Gastroesophageal sphincter (tissue), 3 donors: ENCODE measurements around the gene PIGU.
A peak's percentile ranks its signal among the peaks of the same experiment; 100 is the strongest.

Source experiments
- EP300 ChIP-seq: sonication (generic); formaldehyde crosslinking; IDR thresholded peaks from one replicate; pipeline ENCODE4 v1.6.1; 2017; ENCODE audit warnings: antibody characterized with exemption, mild to moderate bottlenecking
- POLR2A ChIP-seq, 2 donors: fragments of 450-650 bp; IDR thresholded peaks; one replicate each; pipeline ENCODE4 v1.6.1; 2017; ENCODE audit warnings: antibody characterized with exemption in 2 of 2, mild to moderate bottlenecking in 2 of 2, moderate library complexity in 1 of 2
- TF ChIP-seq, protein P1 (sequence below), 4 experiments: fragments of 200-600 bp in 2 of 4; fragments of 450-650 bp in 2 of 4; sonication (generic) in 1 of 4; IDR thresholded peaks; one replicate each; pipeline ENCODE4 v1.5.1; 2017 to 2019; ENCODE audit warnings: antibody characterized with exemption in 4 of 4, mild to moderate bottlenecking in 2 of 4, moderate library complexity in 2 of 4

GRCh38 chr20:34528921-34529297 lies 148.0 kb downstream of the PIGU start:
- TF ChIP-seq POLR2A (IDR thresholded peaks at IDR 0.05) (no peak), EP300 (no peak)
- TF ChIP-seq, protein P1, sequence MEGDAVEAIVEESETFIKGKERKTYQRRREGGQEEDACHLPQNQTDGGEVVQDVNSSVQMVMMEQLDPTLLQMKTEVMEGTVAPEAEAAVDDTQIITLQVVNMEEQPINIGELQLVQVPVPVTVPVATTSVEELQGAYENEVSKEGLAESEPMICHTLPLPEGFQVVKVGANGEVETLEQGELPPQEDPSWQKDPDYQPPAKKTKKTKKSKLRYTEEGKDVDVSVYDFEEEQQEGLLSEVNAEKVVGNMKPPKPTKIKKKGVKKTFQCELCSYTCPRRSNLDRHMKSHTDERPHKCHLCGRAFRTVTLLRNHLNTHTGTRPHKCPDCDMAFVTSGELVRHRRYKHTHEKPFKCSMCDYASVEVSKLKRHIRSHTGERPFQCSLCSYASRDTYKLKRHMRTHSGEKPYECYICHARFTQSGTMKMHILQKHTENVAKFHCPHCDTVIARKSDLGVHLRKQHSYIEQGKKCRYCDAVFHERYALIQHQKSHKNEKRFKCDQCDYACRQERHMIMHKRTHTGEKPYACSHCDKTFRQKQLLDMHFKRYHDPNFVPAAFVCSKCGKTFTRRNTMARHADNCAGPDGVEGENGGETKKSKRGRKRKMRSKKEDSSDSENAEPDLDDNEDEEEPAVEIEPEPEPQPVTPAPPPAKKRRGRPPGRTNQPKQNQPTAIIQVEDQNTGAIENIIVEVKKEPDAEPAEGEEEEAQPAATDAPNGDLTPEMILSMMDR (IDR thresholded peaks at IDR 0.05): peak in 1 of 4 experiments; percentile 17
